ENCODE measurements around the gene HSPA1L. TPM values are rescaled to one million over a fixed set of nuclear protein-coding genes. Genes with fewer than 3 reads are reported as not detected.
"Not testable (repeated sequence)": the region's sequence is repeated elsewhere in the genome, so short reads cannot be mapped to it uniquely, and the experiment has no call there.

Gene HSPA1L
- total RNA-seq, 1 experiment from 2014 or later: 2.0 TPM

DNA sequence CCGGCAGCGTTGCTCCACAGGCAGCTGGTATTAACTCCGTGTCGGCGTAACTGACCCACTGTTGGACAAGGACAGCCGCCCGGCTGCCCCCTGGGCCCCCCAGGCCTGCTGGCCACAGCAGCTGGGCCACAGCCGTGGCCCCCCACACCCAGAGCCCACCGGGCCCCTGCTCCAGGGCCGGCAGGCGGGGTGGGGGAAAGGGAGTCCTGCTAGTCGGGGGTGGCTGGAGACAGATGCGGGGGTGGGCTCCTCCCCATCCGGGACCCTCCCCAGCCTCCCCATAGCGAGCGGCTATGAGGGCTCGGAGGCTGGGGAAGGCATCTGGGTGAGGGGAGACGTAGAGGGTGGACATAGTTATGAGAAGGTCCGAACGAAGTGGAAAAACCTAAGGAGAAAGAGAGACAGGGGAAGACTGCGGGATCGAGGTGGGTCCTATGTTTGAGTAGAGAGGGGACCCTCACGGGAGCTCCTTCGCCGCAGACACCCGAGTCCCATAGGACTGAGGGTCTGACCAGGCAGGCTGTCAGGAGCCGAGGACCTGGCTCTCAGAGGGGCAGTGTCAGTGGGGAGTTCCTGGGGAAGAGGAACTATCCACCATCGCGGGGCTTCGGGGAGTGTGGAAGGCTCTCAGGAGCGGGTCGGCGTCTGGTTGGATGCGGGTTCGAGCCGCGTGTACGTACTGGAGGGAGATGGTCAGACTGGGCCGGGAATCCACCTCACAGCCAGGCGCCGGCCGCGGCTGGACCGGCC, 20.0 kb downstream of the HSPA1L start:
- in situ Hi-C loops (cut with HindIII; ENCODE audit: low pct_unique_long_range_greater_than_20kb, low sequenced_read_pairs): no loop called here

DNA sequence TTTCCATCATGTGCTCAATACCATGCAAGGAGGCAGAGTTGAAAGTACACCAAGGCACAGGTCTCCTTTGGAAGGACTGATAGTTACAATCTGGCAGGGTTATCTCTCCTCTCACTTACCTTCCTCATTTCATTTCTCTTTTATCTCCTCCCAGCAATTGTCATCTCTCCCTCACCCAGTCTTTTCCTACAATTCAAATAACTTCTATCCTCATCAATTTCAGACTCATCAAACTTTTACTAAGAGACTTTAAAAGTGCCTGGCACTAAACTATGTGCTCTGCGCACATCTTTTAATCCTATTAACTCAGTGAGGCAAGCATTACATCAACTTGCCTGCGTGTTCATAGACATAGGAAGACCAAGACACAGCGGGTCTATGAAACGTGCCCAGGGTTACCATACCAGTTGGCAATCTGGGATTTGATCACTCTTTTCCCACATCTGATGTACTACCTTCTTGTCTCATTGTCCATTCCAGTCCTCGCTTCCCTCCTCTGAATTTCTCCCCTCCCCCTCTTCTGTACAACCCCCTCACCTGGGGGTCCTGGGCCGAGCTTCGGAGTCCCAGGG, 20.7 kb downstream of the HSPA1L start:
- peak; percentile 38 for DNase-seq (ENCODE audit: low read depth)
- in situ Hi-C loops (cut with HindIII; ENCODE audit: low pct_unique_long_range_greater_than_20kb, low sequenced_read_pairs): no loop called here

More for the DNA sequence above, 20.0 kb downstream of the HSPA1L start:
- no peak for DNase-seq (ENCODE audit: low read depth)

DNA sequence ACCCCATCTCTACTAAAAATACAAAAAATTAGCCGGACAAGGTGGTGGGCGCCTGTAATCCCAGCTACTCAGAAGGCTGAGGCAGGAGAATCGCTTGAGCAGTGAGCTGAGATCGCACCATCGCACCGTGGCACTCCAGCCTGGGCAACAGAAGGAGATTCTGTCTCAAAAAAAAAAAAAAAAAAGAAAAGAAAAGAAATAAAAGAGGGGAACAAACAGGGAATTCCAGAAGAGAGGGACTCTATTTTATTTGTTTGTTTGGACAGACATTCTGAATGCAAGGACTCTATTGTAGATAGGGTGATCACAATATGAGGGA, 21.2 kb downstream of the HSPA1L start:
- in situ Hi-C loops (cut with HindIII; ENCODE audit: low pct_unique_long_range_greater_than_20kb, low sequenced_read_pairs); DNase-seq (ENCODE audit: low read depth): not testable (repeated sequence)

DNA sequence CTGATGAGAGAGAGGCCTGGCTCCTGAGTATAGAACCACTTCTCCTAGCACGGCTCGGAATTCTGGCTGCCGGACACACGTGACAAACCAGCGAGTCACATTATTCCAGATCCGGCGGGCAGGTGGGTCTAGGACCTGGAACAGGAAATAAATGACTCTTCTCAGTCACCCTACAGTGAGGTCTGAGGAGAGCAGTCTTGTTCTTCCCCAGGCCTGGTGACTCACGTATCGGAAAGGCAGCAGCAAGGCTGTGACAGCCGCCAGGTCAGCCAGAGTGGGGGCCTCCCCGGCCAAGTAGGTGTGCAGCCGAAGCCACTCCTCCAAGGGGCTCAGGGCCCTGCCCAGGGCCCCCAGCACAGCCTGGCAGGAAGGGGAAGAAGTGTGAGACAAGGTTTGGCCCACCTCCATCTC, 22.3 kb downstream of the HSPA1L start:
- in situ Hi-C loops (cut with HindIII; ENCODE audit: low pct_unique_long_range_greater_than_20kb, low sequenced_read_pairs): no loop called here
- peak; percentile 72 for DNase-seq (ENCODE audit: low read depth)

DNA sequence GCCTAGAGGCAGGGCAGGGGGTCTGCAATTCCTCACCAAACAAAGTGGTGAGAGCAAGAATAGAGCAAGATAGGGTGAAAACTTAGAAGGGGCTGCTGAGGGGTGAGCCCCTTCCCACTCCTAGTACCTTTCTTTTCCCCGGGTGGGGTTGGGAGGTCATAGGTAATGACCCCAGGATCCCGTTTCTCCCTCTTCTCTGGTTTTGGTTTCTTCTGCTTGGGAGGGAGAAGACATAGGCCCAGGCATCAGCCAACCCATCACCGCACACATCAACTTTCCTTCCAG, 23.1 kb downstream of the HSPA1L start:
- no peak for DNase-seq (ENCODE audit: low read depth)
- in situ Hi-C loops (cut with HindIII; ENCODE audit: low pct_unique_long_range_greater_than_20kb, low sequenced_read_pairs): no loop called here

DNA sequence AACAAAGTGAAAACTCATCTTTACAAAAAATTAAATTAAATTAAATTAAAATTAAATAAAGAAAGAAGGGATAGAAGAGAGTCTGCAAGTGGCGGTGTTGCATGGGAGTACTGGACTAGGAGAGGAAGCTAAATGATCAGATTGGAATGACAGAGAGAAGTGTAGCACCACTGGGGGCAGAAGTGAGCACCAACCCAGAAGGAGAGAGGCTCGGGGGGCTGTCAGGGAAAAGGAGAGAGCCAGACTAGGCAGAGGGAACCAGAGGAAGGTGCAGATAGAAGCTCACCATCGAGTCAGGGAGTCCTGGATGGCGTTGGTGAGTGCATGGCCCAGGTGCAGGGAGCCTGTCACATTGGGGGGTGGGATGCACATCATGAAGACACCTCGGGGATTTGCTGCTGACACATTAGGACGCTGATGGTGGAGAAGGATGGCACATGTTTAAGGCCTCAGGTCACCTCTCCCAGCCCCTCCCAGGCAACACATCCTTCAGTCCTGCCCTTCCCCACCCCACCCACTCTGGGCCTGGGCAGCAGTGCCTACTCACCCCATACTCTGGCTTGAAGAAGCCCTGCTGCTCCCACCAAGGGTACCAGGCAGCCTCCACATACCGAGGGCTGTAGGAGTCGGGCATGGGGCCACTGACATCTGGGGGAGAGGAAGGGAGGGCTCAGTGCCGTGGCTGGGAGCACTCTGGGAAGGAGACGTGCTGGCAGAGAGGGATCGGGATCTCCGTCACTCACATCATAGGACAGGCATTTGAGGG, 23.6 kb downstream of the HSPA1L start:
- in situ Hi-C loops (cut with HindIII; ENCODE audit: low pct_unique_long_range_greater_than_20kb, low sequenced_read_pairs): no loop called here
- DNase-seq (ENCODE audit: low read depth): peak; percentile 44

DNA sequence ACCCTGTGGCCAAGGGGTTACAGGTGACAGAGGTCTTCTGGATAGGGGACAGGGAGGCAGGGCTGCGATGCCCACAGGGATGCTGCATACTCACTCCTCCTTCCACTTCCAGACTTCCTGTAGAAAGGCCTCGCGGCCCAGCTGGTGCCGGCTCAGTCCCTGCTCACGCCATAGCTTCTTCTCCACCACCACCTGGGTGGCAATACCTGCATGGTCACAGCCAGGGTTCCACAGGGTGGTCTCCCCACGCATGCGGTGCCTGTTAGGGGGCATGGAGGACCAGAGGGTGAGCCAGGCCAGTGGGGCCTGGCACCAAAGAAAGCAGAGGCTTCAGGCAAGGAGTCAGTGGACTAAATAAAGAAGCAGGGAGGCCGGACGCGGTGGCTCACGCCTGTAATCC, 29.6 kb downstream of the HSPA1L start:
- no peak for DNase-seq (ENCODE audit: low read depth)
- in situ Hi-C loops (cut with HindIII; ENCODE audit: low pct_unique_long_range_greater_than_20kb, low sequenced_read_pairs): no loop called here

DNA sequence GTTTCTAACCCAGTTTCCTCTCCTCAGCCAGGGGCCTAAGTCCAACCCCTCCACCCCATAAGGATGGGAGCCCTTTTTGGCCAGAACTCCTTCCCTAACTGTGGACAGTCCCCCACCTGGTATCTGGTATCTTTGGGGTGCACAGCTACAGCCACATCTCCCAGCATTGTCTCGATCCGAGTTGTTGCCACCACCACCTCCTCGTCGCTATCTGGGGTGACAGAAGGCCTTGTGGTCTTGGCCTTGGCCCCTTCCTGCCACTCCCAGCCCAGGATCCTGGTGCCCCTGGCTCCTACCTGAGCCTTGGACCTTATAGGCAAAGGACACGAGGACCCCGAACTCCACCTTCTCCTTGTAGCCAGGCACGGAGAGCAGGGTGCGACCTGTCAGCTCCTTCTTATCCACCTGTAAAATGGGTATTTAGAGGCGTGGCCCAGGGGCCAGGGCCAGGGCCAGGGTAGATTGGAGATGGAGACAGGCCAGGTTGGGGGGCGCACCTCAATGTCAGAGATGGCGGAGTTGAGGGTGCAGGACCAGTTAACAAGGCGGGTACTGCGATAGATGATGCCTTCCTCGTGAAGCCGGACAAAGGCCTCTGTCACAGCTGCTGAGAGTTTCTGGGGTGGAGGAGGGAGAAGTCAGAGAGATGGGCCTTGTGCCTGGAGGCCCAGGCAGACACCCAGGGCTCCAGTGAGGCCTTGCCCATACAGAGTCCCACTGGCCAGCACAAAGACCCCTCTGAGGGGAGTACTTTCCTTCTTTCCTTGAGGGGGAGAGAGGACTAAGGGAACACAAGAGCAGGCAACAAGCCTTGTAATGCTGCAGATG, 30.8 kb downstream of the HSPA1L start:
- in situ Hi-C loops (cut with HindIII; ENCODE audit: low pct_unique_long_range_greater_than_20kb, low sequenced_read_pairs): no loop called here

DNA sequence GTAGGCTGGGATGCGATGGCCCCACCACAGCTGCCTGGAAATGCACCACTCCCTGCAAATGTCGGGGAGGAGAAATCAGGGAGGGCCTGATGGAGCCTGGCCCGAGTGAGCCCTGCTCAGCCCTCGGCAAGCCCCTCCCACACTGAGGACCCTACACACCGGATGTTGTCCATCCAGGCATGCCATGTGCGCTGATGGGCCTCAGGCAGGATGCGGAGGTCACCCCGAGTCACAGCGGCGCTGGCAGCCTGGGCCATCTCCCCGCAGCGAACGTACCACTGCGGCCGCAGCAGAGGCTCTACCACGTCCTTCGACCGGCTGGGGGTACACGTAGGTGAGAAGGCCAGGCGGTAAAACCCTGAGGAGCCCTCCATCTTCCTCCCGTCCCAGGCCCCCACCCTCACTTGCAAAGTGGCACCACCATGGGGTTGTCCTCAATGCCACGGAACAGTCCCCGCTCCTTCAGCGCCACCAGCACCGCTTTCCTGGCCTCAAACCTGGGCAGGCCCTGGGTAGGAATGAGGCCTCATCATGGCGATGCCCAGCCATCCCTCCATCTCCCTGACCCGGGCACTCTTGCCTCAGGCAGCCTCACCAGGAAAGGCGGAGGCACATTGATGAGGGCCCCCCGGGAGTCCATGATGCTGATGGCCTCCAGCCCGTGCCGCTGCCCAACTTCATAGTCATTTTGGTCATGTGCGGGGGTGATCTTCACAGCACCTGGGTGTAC, 32.8 kb downstream of the HSPA1L start:
- in situ Hi-C loops (cut with HindIII; ENCODE audit: low pct_unique_long_range_greater_than_20kb, low sequenced_read_pairs): no loop called here

More for the DNA sequence above, 30.8 kb downstream of the HSPA1L start:
- no peak for DNase-seq (ENCODE audit: low read depth)

DNA sequence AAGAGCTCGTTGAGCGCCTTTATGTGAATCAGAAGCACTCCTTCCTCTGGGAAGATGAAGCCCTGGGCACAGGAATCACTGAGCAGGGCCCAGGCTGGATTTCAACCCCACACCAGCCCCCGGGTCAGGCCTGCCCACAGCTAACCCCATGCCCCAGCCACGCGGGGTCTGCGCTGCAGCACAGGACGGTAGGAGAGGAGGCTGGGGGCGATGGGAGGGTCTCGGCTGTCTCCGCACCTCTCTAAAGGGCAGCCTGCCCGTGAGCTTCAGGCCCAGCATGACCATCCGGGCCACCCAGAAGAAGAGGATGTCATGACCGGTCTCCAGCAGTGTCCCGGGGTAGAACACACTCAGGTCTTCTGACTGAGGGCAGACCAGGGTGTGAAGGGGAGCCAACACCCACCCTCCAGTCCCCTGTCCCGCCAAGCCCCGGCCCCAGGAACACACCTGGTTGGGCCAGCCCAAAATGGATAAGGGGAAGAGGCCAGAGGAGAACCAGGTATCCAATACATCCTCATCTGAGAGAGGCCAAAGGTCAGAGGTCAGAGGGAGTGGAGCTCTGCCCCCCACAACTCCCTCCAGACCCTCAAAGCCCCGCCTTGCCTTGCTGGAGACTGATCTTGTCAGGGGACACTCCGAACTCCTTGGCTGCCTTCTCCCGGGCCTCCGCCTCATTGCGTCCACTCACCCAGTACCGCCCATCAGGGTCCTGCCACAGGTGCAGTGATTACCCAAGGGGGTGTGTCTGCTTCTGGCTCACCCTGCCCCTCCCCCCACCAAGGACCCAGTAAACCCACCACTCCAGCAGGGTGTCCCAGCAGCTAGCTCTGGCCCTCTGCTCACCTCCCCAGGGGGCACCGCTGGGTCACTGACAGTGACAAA, 33.6 kb downstream of the HSPA1L start:
- in situ Hi-C loops (cut with HindIII; ENCODE audit: low pct_unique_long_range_greater_than_20kb, low sequenced_read_pairs): no loop called here
- DNase-seq (ENCODE audit: low read depth): no peak

More for the DNA sequence above, 32.8 kb downstream of the HSPA1L start:
- DNase-seq (ENCODE audit: low read depth): no peak

DNA sequence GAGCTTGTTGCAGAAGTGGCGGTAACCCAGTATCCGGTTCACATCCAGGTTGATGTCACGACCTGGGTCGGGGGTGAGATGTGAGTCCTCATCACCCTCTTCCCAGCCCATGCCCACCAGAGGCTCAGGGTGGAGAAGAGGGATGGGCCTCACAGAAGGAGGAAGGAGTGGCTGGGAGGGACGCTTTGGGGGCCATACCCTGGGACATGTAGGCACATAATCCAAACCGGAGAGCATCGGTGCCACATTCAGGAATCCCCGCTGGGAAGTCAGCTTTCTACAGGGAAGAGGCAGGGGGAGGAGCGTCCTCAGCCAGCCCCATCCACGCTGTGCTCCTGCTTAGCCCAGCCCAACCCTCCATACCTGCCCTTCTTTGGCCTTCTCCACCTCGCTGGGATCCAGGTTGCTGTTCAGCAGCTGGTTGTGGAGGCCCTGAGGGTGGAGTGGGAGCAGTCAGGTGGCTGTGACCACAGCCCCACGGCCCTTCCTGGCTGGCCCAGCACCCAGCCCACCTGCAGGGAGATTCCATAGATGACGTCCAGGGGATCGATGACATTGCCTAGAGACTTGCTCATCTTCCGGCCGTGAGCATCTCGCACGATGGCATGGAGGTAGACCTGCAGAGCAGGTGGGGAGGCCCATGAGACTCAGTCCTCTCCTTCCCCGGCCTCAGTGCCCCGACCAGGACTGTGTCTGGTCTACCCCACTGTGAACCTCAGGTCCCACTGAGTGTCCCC, 34.4 kb downstream of the HSPA1L start:
- in situ Hi-C loops (cut with HindIII; ENCODE audit: low pct_unique_long_range_greater_than_20kb, low sequenced_read_pairs): no loop called here
- DNase-seq (ENCODE audit: low read depth): no peak

DNA sequence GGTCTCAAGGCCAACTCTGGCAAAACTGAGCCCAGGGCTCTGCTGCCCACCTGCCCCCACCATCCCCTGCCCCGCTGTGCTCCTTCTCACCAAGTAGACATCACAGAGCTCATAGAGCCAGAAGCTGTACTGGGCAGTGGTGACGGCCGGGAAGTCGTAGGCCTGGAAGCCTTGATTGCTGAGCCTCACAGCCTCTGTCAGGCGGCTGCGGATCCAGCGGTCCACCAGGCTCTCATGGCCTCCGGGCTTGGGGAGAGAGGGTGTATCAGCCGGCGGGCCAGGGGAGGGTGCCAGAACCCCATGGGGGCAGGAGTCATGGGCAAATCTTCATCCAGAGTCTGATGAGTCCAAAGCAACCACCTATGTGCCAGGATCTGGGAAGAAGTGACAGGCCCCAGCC, 35.2 kb downstream of the HSPA1L start:
- in situ Hi-C loops (cut with HindIII; ENCODE audit: low pct_unique_long_range_greater_than_20kb, low sequenced_read_pairs): no loop called here
- no peak for DNase-seq (ENCODE audit: low read depth)

DNA sequence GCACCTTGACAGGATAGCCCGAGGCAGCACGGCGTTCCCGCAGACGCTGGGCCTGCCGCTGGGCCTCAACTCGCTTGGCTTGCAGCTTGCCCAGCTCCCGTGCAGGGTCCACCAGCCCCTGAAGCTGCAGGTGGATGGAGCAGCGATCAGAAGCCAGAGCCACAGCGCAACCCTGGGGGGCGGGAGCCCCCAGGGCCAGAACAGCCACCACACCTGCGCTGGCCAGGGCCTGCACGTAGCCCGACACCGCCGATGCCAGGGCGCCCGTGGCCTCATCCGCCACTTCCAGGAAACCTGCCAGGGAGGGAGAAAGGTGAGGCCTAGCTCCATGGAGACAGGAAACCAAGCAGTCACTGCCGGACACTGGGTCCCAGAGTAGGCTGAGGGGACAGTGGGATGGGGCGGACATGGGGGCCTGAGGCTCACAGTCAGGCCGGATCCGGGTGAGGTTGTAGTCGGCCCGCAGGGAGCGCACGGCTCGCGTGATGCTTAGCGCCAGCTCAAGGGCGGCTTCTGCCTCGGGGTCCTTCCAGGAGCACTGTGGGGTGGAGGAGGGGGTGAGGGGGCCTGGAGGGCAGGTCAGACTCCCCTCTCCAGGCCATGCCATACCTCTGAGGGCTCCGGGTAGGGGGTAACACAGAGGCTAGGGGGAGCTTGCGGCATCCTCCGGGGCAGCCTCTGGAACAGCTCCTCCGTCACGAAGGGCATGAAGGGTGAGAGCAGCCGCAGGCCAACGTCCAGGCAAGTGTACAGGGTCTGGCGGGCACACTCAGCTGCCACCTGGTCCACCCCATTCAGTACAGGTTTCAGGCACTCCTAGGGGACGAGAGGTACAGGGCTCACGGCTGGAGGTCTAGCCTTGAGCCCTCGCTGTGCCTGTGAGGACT, 35.8 kb downstream of the HSPA1L start:
- no peak for DNase-seq (ENCODE audit: low read depth)
- in situ Hi-C loops (cut with HindIII; ENCODE audit: low pct_unique_long_range_greater_than_20kb, low sequenced_read_pairs): no loop called here

DNA sequence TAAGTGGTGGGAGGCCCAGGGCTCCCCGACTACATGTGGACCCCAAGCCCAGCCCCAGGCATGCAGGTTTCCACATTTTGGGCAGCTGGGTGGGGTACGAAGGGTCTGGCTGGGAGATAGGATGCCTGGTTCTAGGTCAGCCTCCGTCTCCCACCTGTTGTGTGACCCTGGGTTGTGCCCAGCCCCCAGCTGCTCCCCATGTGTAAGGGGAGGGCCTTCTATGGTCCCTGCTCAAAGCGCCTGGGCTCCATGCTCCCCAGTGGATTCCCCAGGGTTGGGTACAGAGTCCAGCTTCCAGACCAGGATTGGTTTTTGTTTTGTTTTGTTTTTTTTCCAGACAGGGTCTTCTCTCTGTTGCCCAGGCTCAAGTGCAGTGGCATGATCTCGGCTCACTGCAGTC, 36.9 kb downstream of the HSPA1L start:
- no peak for DNase-seq (ENCODE audit: low read depth)
- in situ Hi-C loops (cut with HindIII; ENCODE audit: low pct_unique_long_range_greater_than_20kb, low sequenced_read_pairs): no loop called here

DNA sequence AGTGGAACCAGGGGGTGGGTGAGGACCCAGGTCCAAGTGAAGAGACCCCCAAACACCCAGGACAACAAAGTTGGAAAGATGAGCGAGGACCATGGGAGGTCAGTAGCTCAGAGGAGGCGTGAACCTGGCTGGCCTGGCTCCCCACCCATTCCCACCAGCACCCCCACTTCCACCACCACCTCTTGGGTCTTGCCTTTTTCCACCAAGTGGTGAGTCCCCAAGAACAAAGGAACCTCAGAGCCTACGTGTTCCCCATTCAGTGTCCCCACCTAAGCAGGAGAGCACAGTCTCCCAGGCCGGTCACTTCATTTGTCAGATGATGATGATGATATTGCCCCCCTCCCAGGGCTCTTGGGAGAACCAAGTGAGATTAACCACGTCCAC, 37.4 kb downstream of the HSPA1L start:
- in situ Hi-C loops (cut with HindIII; ENCODE audit: low pct_unique_long_range_greater_than_20kb, low sequenced_read_pairs): no loop called here
- DNase-seq (ENCODE audit: low read depth): no peak
